RKO (cell line): ENCODE results near the gene TKT.

ENCODE experiments used
- DNase-seq: peaks from one replicate; pipeline ENCODE4 v3.0.0-alpha.2; 2016; ENCODE audit warnings: low spot score

The TKT gene

GRCh38 chr3:53181024-53181371 is 74.8 kb downstream of the TKT start:
- DNase-seq = no peak

- DNase-seq = no peak
These were observed 75.4 kb downstream of the TKT start for GRCh38 chr3:53180305-53181023.

- DNase-seq = no peak
These were observed 76.2 kb downstream of the TKT start for GRCh38 chr3:53179580-53179979.

- DNase-seq = no peak
These were observed 77.6 kb downstream of the TKT start for GRCh38 chr3:53178246-53178645.

- DNase-seq = no peak
These were observed 79.9 kb downstream of the TKT start for GRCh38 chr3:53175613-53176540.
